ENCODE data around the gene TIGIT.

TIGIT gene

GRCh38 chr3:114356066-114356465 is 62.2 kb downstream of the TIGIT start:
- Histone ChIP-seq H3K9me3 (ENCODE audit: control insufficient read depth in 1 of 2, low read length in 2 of 2) (no peaks in the 10 kb centered on the region), H3K36me3 (ENCODE audit: control insufficient read depth in 1 of 2, insufficient read depth in 2 of 2, low read length in 2 of 2) (peaks cover under 1 to 10% of the 10 kb centered on the region in 2 donors), H3K4me3 (ENCODE audit: low read depth in 1 of 2, low read length in 2 of 2) (no peak overlapping the region), H3K27ac (ENCODE audit: low read length) (no peak overlapping the region), H3K4me1 (ENCODE audit: control insufficient read depth in 1 of 2, insufficient read depth in 2 of 2, low read length in 2 of 2) (no peaks in the 10 kb centered on the region), H3K27me3 (ENCODE audit: low read depth, low read length) (no peaks in the 10 kb centered on the region)

GRCh38 chr3:114356525-114356924 is 62.7 kb downstream of the TIGIT start:
- Histone ChIP-seq H3K27ac (ENCODE audit: low read length) (no peak overlapping the region), H3K27me3 (ENCODE audit: low read depth, low read length) (no peaks in the 10 kb centered on the region), H3K4me3 (ENCODE audit: low read depth in 1 of 2, low read length in 2 of 2) (no peak overlapping the region), H3K9me3 (ENCODE audit: control insufficient read depth in 1 of 2, low read length in 2 of 2) (no peaks in the 10 kb centered on the region), H3K4me1 (ENCODE audit: control insufficient read depth in 1 of 2, insufficient read depth in 2 of 2, low read length in 2 of 2) (no peaks in the 10 kb centered on the region), H3K36me3 (ENCODE audit: control insufficient read depth in 1 of 2, insufficient read depth in 2 of 2, low read length in 2 of 2) (peaks cover 0 to 5% of the 10 kb centered on the region in 2 donors)

Data from muscle layer of duodenum (tissue), 2 donors.